GM12878 (cell line): ENCODE measurements around the gene SLIT1.

Source experiments
- CEBPB ChIP-seq, 2 experiments: fragments of 150-350 bp in 1 of 2; IDR thresholded peaks; 2 replicates each; pipeline ENCODE4 v1.6.1; 2012 to 2014; ENCODE audit warnings: low read depth in 2 of 2, low read length in 2 of 2, borderline replicate concordance in 1 of 2, inconsistent platforms in 1 of 2
- CHD2 ChIP-seq: IDR thresholded peaks from 2 replicates; pipeline ENCODE4 v1.6.1; 2011; ENCODE audit warnings: low read depth, low read length, improper control_type of control experiment, borderline replicate concordance
- DPF2 ChIP-seq: fragments of 450-650 bp; IDR thresholded peaks from 2 replicates; pipeline ENCODE4 v1.6.1; 2017; ENCODE audit warnings: mild to moderate bottlenecking
- EP300 ChIP-seq, 2 experiments: fragments of 150-350 bp in 1 of 2; IDR thresholded peaks; 2 replicates each; pipeline ENCODE4 v1.6.1; 2011 to 2012; ENCODE audit warnings: low read depth in 2 of 2, low read length in 2 of 2, borderline replicate concordance in 1 of 2, improper control_type of control experiment in 1 of 2, inconsistent platforms in 1 of 2; ENCODE audit not compliant: control insufficient read depth in 1 of 2
- NRF1 ChIP-seq: conservative IDR thresholded peaks from 2 replicates; pipeline ENCODE4 v1.6.1; 2011; ENCODE audit warnings: mild to moderate bottlenecking, low read depth, low read length, improper control_type of control experiment
- RFX5 ChIP-seq: IDR thresholded peaks from 2 replicates; pipeline ENCODE4 v1.6.1; 2011; ENCODE audit warnings: low read depth, low read length, improper control_type of control experiment
- TBL1XR1 ChIP-seq: IDR thresholded peaks from 2 replicates; pipeline ENCODE4 v1.6.1; 2012; ENCODE audit warnings: low read depth, low read length, improper control_type of control experiment
- YY1 ChIP-seq: IDR thresholded peaks from 2 replicates; pipeline ENCODE4 v1.6.1; 2011; ENCODE audit warnings: low read depth, mild to moderate bottlenecking, low read length
- TF ChIP-seq, protein P1 (sequence below), 3 experiments: IDR thresholded peaks in 2 of 3; conservative IDR thresholded peaks in 1 of 3; 2 replicates each; pipeline ENCODE4 v1.5.1; 2011; ENCODE audit warnings: low read depth in 3 of 3, low read length in 3 of 3, mild to moderate bottlenecking in 3 of 3, control low read depth in 2 of 3, moderate library complexity in 2 of 3, inconsistent platforms in 1 of 3, mixed read lengths in 1 of 3; ENCODE audit not compliant: control insufficient read depth in 2 of 3, insufficient read depth in 1 of 3; ENCODE audit errors: extremely low read depth in 1 of 3

- no peak for TF ChIP-seq NRF1
- TF ChIP-seq CEBPB (IDR thresholded peaks at IDR 0.05; ENCODE audit: borderline replicate concordance in 1 of 2, low read depth in 2 of 2, low read length in 2 of 2), result no peak
- TF ChIP-seq, protein P1, sequence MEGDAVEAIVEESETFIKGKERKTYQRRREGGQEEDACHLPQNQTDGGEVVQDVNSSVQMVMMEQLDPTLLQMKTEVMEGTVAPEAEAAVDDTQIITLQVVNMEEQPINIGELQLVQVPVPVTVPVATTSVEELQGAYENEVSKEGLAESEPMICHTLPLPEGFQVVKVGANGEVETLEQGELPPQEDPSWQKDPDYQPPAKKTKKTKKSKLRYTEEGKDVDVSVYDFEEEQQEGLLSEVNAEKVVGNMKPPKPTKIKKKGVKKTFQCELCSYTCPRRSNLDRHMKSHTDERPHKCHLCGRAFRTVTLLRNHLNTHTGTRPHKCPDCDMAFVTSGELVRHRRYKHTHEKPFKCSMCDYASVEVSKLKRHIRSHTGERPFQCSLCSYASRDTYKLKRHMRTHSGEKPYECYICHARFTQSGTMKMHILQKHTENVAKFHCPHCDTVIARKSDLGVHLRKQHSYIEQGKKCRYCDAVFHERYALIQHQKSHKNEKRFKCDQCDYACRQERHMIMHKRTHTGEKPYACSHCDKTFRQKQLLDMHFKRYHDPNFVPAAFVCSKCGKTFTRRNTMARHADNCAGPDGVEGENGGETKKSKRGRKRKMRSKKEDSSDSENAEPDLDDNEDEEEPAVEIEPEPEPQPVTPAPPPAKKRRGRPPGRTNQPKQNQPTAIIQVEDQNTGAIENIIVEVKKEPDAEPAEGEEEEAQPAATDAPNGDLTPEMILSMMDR (IDR thresholded peaks at IDR 0.05 in 2 of 3, conservative IDR thresholded peaks at IDR 0.05 in 1 of 3; ENCODE audit: control insufficient read depth in 2 of 3, extremely low read depth in 1 of 3, insufficient read depth in 1 of 3, low read depth in 3 of 3, low read length in 3 of 3), result no peak
- no peak for TF ChIP-seq EP300 (IDR thresholded peaks at IDR 0.05; ENCODE audit: borderline replicate concordance in 1 of 2, control insufficient read depth in 1 of 2, low read depth in 2 of 2, low read length in 2 of 2)
- TF ChIP-seq TBL1XR1, result no peak
- no peak for TF ChIP-seq DPF2
- TF ChIP-seq RFX5, result no peak
- no peak for TF ChIP-seq YY1
- TF ChIP-seq CHD2, result no peak
These were observed 118.7 kb downstream of the SLIT1 start for GRCh38 chr10:97066877-97067555.
